OCI-LY7 (cell line): Measurements from ENCODE around the gene ECEL1. TPM values are rescaled to one million over a fixed set of nuclear protein-coding genes. Genes with fewer than 3 reads are reported as not detected.

Experiments
- BruUV-seq: library from RNA; stranded (reverse); fragments of 400-500 nt; replicated peaks from 2 replicates; lab custom pipeline; 2021; lab: Mats Ljungman, UMichigan
- CTCF ChIA-PET: fragments of 300-600 bp; sonication (Branson Sonifier 250); formaldehyde crosslinking; loops from one replicate; lab custom pipeline; 2022; ENCODE audit warnings: antibody characterized with exemption; ENCODE audit not compliant: unreplicated experiment; lab: Charles Lee
- POLR2A ChIA-PET: fragments of 300-600 bp; sonication (Branson Sonifier 250); formaldehyde crosslinking; loops from one replicate; lab custom pipeline; 2022; ENCODE audit warnings: antibody characterized with exemption; lab: Charles Lee
- DNase-seq: peaks from one replicate; pipeline ENCODE4 v3.0.0-alpha.2; 2015; ENCODE audit warnings: low spot score
- H2AFZ ChIP-seq: fragments of 200-600 bp; sonication (generic), shearing (Covaris generic); 2 replicates; pipeline ENCODE4 v1.6.1; 2014; ENCODE audit warnings: mild to moderate bottlenecking, antibody characterized with exemption, low read length, moderate library complexity
- H3K27ac ChIP-seq: fragments of 200-600 bp; sonication (generic); 2 replicates; pipeline ENCODE4 v1.5.1; 2014; ENCODE audit warnings: mixed run types, low read depth, mild to moderate bottlenecking, moderate library complexity, low read length, inconsistent platforms; ENCODE audit not compliant: poor library complexity, severe bottlenecking
- H3K36me3 ChIP-seq: fragments of 200-600 bp; sonication (generic); 2 replicates; pipeline ENCODE4 v1.6.1; 2014; ENCODE audit warnings: mild to moderate bottlenecking, antibody characterized with exemption, low read length, moderate library complexity, mixed read lengths; ENCODE audit not compliant: insufficient read depth
- H3K4me1 ChIP-seq: fragments of 200-600 bp; sonication (generic); 2 replicates; pipeline ENCODE4 v1.5.1; 2014; ENCODE audit warnings: mild to moderate bottlenecking, low read length; ENCODE audit not compliant: insufficient read depth, poor library complexity, severe bottlenecking
- H3K4me2 ChIP-seq: fragments of 200-600 bp; sonication (generic); 2 replicates; pipeline ENCODE4 v1.6.1; 2014; ENCODE audit warnings: mild to moderate bottlenecking, low read length
- H3K4me3 ChIP-seq: fragments of 200-600 bp; sonication (generic); 2 replicates; pipeline ENCODE4 v1.5.1; 2014; ENCODE audit warnings: mild to moderate bottlenecking, low read depth, low read length; ENCODE audit not compliant: poor library complexity, severe bottlenecking
- H3K79me2 ChIP-seq: fragments of 200-600 bp; sonication (generic); 2 replicates; pipeline ENCODE4 v1.6.1; 2016; ENCODE audit warnings: low read depth, mild to moderate bottlenecking, low read length, moderate library complexity, mixed read lengths; ENCODE audit not compliant: insufficient read depth
- H3K9me2 ChIP-seq: fragments of 200-600 bp; sonication (generic); 2 replicates; pipeline ENCODE4 v1.6.1; 2016; ENCODE audit warnings: mild to moderate bottlenecking, low read length, mixed read lengths; ENCODE audit not compliant: insufficient read depth
- H3K9me3 ChIP-seq: fragments of 200-600 bp; sonication (generic); 2 replicates; pipeline ENCODE4 v1.6.1; 2014; ENCODE audit warnings: mild to moderate bottlenecking, mixed run types, low read length, mixed read lengths
- H4K20me1 ChIP-seq: fragments of 200-600 bp; sonication (generic); 2 replicates; pipeline ENCODE4 v1.6.1; 2014; ENCODE audit warnings: mild to moderate bottlenecking, antibody characterized with exemption, low read length, moderate library complexity, mixed read lengths; ENCODE audit not compliant: insufficient read depth
- EZH2phosphoT487 ChIP-seq: fragments of 200-600 bp; sonication (generic); IDR thresholded peaks from 2 replicates; pipeline ENCODE4 v1.6.1; 2018; ENCODE audit warnings: low read depth, borderline replicate concordance, mild to moderate bottlenecking, mixed run types, antibody characterized with exemption, low read length, moderate library complexity, mixed read lengths
- intact Hi-C: fragments of 100-400 bp; cut with micrococcal nuclease; formaldehyde crosslinking; loops from one replicate; pipeline ENCODE4 v1.10.0; 2022; ENCODE audit not compliant: unreplicated experiment
- total RNA-seq, 2 experiments: library from RNA; depleted of rRNA in 1 of 2; stranded (reverse); fragments of >200 nt in 1 of 2; shearing (Covaris generic) in 1 of 2; gene quantifications; 2 replicates each; pipeline ENCODE4 v1.2.3, GENCODE V29; 2014 to 2022
- TF ChIP-seq, protein P1 (sequence below): fragments of 200-600 bp; sonication (generic); conservative IDR thresholded peaks from 2 replicates; pipeline ENCODE4 v1.5.1; 2014; ENCODE audit warnings: mild to moderate bottlenecking, antibody characterized with exemption, low read length, moderate library complexity, mixed read lengths

The ECEL1 gene
- total RNA-seq, 2 experiments from 2014 or later, result not detected

DNA sequence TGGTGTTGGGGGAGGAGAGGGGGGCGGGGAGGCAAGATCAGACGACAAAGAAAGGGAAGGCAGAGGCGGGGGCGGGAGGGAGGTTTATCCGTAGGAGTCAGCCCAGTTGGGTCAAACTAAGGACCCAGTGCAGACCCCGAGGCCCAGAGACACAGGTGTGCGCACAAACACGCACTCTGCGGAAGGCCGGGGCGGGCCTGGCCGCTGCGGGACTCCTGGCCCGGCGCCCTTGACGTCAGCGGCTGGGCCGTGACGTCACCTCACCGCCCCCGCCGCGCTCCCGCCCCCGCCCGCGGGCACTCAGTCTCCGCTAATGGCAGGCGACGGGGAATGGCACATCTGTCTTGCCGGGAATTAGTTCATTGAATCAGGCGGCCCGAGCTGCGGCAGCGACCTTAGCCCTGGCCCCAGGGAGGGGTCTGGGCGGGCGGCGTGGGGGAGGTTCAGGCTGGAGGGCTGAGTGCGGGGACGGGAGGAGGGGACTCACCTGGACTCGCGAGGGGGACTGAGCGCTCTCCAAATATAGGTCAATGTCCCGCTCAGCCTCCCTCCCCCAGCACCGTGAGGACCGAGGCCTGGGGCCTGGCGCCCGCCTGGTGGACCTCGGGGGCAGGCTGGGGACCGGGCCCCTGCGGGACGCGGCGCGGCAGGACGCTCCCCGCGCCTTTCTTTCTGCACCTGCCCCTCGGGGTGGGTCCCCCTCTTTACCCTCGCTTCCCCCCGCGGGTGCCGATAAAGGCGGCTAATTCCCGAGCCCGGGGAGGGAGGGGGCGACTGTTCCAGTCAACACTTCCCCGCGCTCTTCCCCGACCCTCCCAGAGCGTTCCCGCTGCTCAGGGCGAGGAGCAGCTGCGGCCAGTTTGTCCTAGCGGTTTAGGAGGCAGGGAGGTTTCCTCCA is 15.5 kb upstream of the ECEL1 start:
- no peaks in the 10 kb centered on the region for H3K9me2 ChIP-seq
- no TSS peak for BruUV-seq
- no peak overlapping the region for H2AFZ ChIP-seq
- intact Hi-C loops, result no loop called here
- no peaks in the 10 kb centered on the region for H3K9me3 ChIP-seq
- no peaks in the 10 kb centered on the region for H4K20me1 ChIP-seq
- no peak for TF ChIP-seq EZH2phosphoT487
- TF ChIP-seq, protein P1, sequence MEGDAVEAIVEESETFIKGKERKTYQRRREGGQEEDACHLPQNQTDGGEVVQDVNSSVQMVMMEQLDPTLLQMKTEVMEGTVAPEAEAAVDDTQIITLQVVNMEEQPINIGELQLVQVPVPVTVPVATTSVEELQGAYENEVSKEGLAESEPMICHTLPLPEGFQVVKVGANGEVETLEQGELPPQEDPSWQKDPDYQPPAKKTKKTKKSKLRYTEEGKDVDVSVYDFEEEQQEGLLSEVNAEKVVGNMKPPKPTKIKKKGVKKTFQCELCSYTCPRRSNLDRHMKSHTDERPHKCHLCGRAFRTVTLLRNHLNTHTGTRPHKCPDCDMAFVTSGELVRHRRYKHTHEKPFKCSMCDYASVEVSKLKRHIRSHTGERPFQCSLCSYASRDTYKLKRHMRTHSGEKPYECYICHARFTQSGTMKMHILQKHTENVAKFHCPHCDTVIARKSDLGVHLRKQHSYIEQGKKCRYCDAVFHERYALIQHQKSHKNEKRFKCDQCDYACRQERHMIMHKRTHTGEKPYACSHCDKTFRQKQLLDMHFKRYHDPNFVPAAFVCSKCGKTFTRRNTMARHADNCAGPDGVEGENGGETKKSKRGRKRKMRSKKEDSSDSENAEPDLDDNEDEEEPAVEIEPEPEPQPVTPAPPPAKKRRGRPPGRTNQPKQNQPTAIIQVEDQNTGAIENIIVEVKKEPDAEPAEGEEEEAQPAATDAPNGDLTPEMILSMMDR, result no peak
- H3K4me1 ChIP-seq, result no peaks in the 10 kb centered on the region
- H3K27ac ChIP-seq, result no peak overlapping the region
- CTCF ChIA-PET, result no interaction called here
- H3K4me2 ChIP-seq, result no peak overlapping the region
- POLR2A ChIA-PET, result no interaction called here
- H3K36me3 ChIP-seq, result no peaks in the 10 kb centered on the region
- no peak overlapping the region for H3K4me3 ChIP-seq
- no peak for DNase-seq
- H3K79me2 ChIP-seq, result no peaks in the 10 kb centered on the region

DNA sequence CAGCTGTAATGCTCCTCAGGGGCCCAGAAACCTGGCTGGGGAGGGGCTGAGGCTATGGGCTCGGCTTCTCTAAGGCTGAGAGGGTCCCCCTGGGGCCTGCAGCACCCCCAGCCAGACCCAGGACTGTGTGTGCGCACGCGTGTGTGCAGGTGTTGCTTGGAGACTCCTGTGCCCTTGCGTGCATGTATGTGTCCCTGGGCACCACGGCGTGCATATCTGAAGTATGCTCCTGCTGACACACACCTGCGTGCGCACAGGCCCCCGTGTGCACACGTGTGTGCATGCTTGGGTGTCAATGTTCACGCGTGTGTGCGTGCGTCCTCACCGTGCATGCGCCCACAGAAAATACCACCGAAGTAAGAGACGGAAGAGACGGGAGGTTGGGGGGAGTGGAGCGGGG is 14.9 kb upstream of the ECEL1 start:
- Histone ChIP-seq H3K4me2 (no peak overlapping the region), H3K9me2 (no peaks in the 10 kb centered on the region), H4K20me1 (no peaks in the 10 kb centered on the region), H3K79me2 (no peaks in the 10 kb centered on the region), H3K4me1 (no peaks in the 10 kb centered on the region), H3K4me3 (no peak overlapping the region), H3K27ac (no peak overlapping the region), H3K9me3 (no peaks in the 10 kb centered on the region), H3K36me3 (no peaks in the 10 kb centered on the region), H2AFZ (no peak overlapping the region)
- no TSS peak for BruUV-seq
- DNase-seq, result no peak
- ChIA-PET CTCF (no interaction called here), POLR2A (no interaction called here)
- no peak for TF ChIP-seq EZH2phosphoT487
- TF ChIP-seq, protein P1, result no peak
- intact Hi-C loops, result no loop called here
